T-helper 17 cell (primary cell): ENCODE measurements around the gene DCAF11. TPM values are rescaled to one million over a fixed set of nuclear protein-coding genes. Genes with fewer than 3 reads are reported as not detected.

Experiments
- ATAC-seq: fragments of 150-1000 bp; cut with Tn5 transposase; 2 replicates; pipeline ENCODE4 v1.10.0; 2021; ENCODE audit warnings: mild to moderate bottlenecking, moderate library complexity
- DNase-seq, 3 donors: peaks; one replicate each; pipeline versions ENCODE4 v3.0.0 to v3.0.0-alpha.2; 2020 to 2021
- H3K9me3 ChIP-seq: one replicate; pipeline ENCODE4 v1.7.0; 2013; ENCODE audit warnings: low read length, mild to moderate bottlenecking; ENCODE audit not compliant: control insufficient read depth, poor library complexity, severe bottlenecking
- H3K27ac Mint-ChIP-seq: one replicate; pipeline ENCODE4 v1.8.0; 2022; ENCODE audit warnings: mild to moderate bottlenecking, moderate library complexity, mixed read lengths
- H3K27me3 Mint-ChIP-seq: one replicate; pipeline ENCODE4 v1.8.0; 2022; ENCODE audit warnings: mixed read lengths
- H3K36me3 Mint-ChIP-seq: one replicate; pipeline ENCODE4 v1.8.0; 2022; ENCODE audit warnings: low read depth, mixed read lengths
- H3K4me1 Mint-ChIP-seq: one replicate; pipeline ENCODE4 v1.8.0; 2022; ENCODE audit warnings: mild to moderate bottlenecking, mixed read lengths
- H3K4me3 Mint-ChIP-seq: one replicate; pipeline ENCODE4 v1.8.0; 2022; ENCODE audit warnings: mild to moderate bottlenecking, moderate library complexity, mixed read lengths
- total RNA-seq, 4 donors: library from RNA in 2 of 4; stranded (reverse) in 2 of 4; gene quantifications; one replicate each; pipeline ENCODE4 v1.2.3 and lab custom pipeline; 2022 to 2026

The DCAF11 gene
- total RNA-seq, 2 donors from 2014 or later = 75.5 to 86.1 TPM

- H3K4me3 Mint-ChIP-seq = peak overlapping the region; percentile 99
- ATAC-seq (no peak), DNase-seq (no peak)
- H3K9me3 ChIP-seq = no peaks in the 10 kb centered on the region
- H3K27ac Mint-ChIP-seq = peak overlapping the region; percentile 98
- H3K4me1 Mint-ChIP-seq = peaks cover 34% of the 10 kb centered on the region
- H3K27me3 Mint-ChIP-seq = no peaks in the 10 kb centered on the region
- H3K36me3 Mint-ChIP-seq = peaks cover 8% of the 10 kb centered on the region
These were observed 47.5 kb downstream of the DCAF11 start for GRCh38 chr14:24162093-24162492.

GRCh38 chr14:24164518-24164991 is 50.0 kb downstream of the DCAF11 start:
- Mint-ChIP-seq H3K4me3 (peak overlapping the region; percentile 72), H3K4me1 (peaks cover 43% of the 10 kb centered on the region), H3K27ac (peak overlapping the region; percentile 98), H3K27me3 (no peaks in the 10 kb centered on the region), H3K36me3 (peaks cover 18% of the 10 kb centered on the region)
- DNase-seq = no peak
- ATAC-seq = no peak
- H3K9me3 ChIP-seq = no peaks in the 10 kb centered on the region

- H3K9me3 ChIP-seq = no peaks in the 10 kb centered on the region
- H3K4me1 Mint-ChIP-seq = peaks cover 40% of the 10 kb centered on the region
- H3K4me3 Mint-ChIP-seq = no peak overlapping the region
- H3K27me3 Mint-ChIP-seq = no peaks in the 10 kb centered on the region
- peaks cover 18% of the 10 kb centered on the region for H3K36me3 Mint-ChIP-seq
- DNase-seq (no peak), ATAC-seq (no peak)
- no peak overlapping the region for H3K27ac Mint-ChIP-seq
These were observed 51.2 kb downstream of the DCAF11 start for GRCh38 chr14:24165785-24166184.

- no peak for ATAC-seq
- no peaks in the 10 kb centered on the region for H3K9me3 ChIP-seq
- no peak for DNase-seq
- Mint-ChIP-seq H3K27ac (no peak overlapping the region), H3K27me3 (no peaks in the 10 kb centered on the region), H3K4me3 (no peak overlapping the region), H3K36me3 (peaks cover 16% of the 10 kb centered on the region), H3K4me1 (peaks cover 38% of the 10 kb centered on the region)
These were observed 53.0 kb downstream of the DCAF11 start for GRCh38 chr14:24167469-24168114.

GRCh38 chr14:24171422-24172260 is 57.1 kb downstream of the DCAF11 start, which contains the start of gene REC8:
TSS of gene REC8 (plus strand) at chr14:24172080. CDS start at chr14:24172553, 473 bp downstream.
- Mint-ChIP-seq H3K27me3 (no peaks in the 10 kb centered on the region), H3K27ac (peak within 1 kb of the TSS; percentile 90), H3K4me1 (peaks cover 25% of the 10 kb centered on the region), H3K36me3 (peaks cover 10% of the 10 kb centered on the region), H3K4me3 (peak within 1 kb of the TSS; percentile 89)
- peak; percentile 33 to 61 (median 48) for DNase-seq
- H3K9me3 ChIP-seq = no peaks in the 10 kb centered on the region
- ATAC-seq = peak; percentile 82

GRCh38 chr14:24172261-24172860 is 57.8 kb downstream of the DCAF11 start:
- Mint-ChIP-seq H3K27ac (peak overlapping the region; percentile 90), H3K36me3 (peaks cover 10% of the 10 kb centered on the region), H3K4me1 (peaks cover 23% of the 10 kb centered on the region), H3K4me3 (peak overlapping the region; percentile 89), H3K27me3 (no peaks in the 10 kb centered on the region)
- no peak for ATAC-seq
- DNase-seq = no peak
- H3K9me3 ChIP-seq = no peaks in the 10 kb centered on the region

GRCh38 chr14:24172871-24173281 is 58.3 kb downstream of the DCAF11 start:
- no peaks in the 10 kb centered on the region for H3K27me3 Mint-ChIP-seq
- H3K4me3 Mint-ChIP-seq = peak overlapping the region; percentile 79
- H3K27ac Mint-ChIP-seq = peak overlapping the region; percentile 65
- DNase-seq = no peak
- peaks cover 6% of the 10 kb centered on the region for H3K36me3 Mint-ChIP-seq
- no peak for ATAC-seq
- H3K9me3 ChIP-seq = no peaks in the 10 kb centered on the region
- peaks cover 20% of the 10 kb centered on the region for H3K4me1 Mint-ChIP-seq

Other genes starting within 250 kb of the DCAF11 start
- 10 to 100 TPM in 1 of 2 donors, 1 to 10 TPM in 1; 7.6 to 13.4 TPM for gene DHRS4, start 161.0 kb upstream of the DCAF11 start, total RNA-seq
- gene DHRS4L2, start 125.8 kb upstream of the DCAF11 start, total RNA-seq = 1 to 10 TPM; 9.9 to 10.0 TPM
- under 1 TPM in 1 of 2 donors, not detected in 1; 0.31 TPM for gene CARMIL3, start 62.8 kb upstream of the DCAF11 start, total RNA-seq
- not detected for gene CPNE6, start 43.2 kb upstream of the DCAF11 start, total RNA-seq
- 10 to 100 TPM; 14.2 to 15.5 TPM for gene PCK2, start 20.5 kb upstream of the DCAF11 start, total RNA-seq
- 1 to 10 TPM; 2.2 to 3.2 TPM for gene NRL, start 172 bp downstream of the DCAF11 start, total RNA-seq
- gene FITM1, start 15.9 kb downstream of the DCAF11 start, total RNA-seq = 1 to 10 TPM; 1.4 to 1.9 TPM
- 100 to 1,000 TPM; 235 to 257 TPM for gene PSME1, start 21.4 kb downstream of the DCAF11 start, total RNA-seq
- 1 to 10 TPM; 8.3 to 9.7 TPM for gene EMC9, start 26.8 kb downstream of the DCAF11 start, total RNA-seq
- 100 to 1,000 TPM; 134 to 141 TPM for gene PSME2, start 31.8 kb downstream of the DCAF11 start, total RNA-seq
- gene RNF31, start 32.7 kb downstream of the DCAF11 start, total RNA-seq = 10 to 100 TPM; 85.8 to 98.3 TPM
- gene IRF9, start 46.5 kb downstream of the DCAF11 start, total RNA-seq = 100 to 1,000 TPM; 172 to 230 TPM
- 10 to 100 TPM; 66.3 to 94.8 TPM for gene REC8, start 57.3 kb downstream of the DCAF11 start, total RNA-seq
- gene IPO4, start 74.0 kb downstream of the DCAF11 start, total RNA-seq = 10 to 100 TPM; 46.6 to 47.3 TPM
- gene TM9SF1, start 80.7 kb downstream of the DCAF11 start, total RNA-seq = 10 to 100 TPM; 22.3 to 22.6 TPM
- under 1 TPM; 0.27 to 0.55 TPM for gene TSSK4, start 90.9 kb downstream of the DCAF11 start, total RNA-seq
- gene CHMP4A, start 98.7 kb downstream of the DCAF11 start, total RNA-seq = 10 to 100 TPM; 69.9 to 77.2 TPM
- gene MDP1, start 101.3 kb downstream of the DCAF11 start, total RNA-seq = 1 to 10 TPM; 4.0 to 5.9 TPM
- 10 to 100 TPM; 90.0 to 99.5 TPM for gene NEDD8, start 117.6 kb downstream of the DCAF11 start, total RNA-seq
- 10 to 100 TPM; 37.0 to 44.0 TPM for gene GMPR2, start 118.2 kb downstream of the DCAF11 start, total RNA-seq
- gene TINF2, start 127.8 kb downstream of the DCAF11 start, total RNA-seq = 100 to 1,000 TPM; 106 to 107 TPM
- gene TGM1, start 148.4 kb downstream of the DCAF11 start, total RNA-seq = 1 to 10 TPM; 3.4 to 4.3 TPM
- 10 to 100 TPM; 54.4 to 72.1 TPM for gene RABGGTA, start 156.8 kb downstream of the DCAF11 start, total RNA-seq
- gene DHRS1, start 185.0 kb downstream of the DCAF11 start, total RNA-seq = 10 to 100 TPM; 24.0 to 27.0 TPM
- gene NOP9, start 185.1 kb downstream of the DCAF11 start, total RNA-seq = 10 to 100 TPM; 25.7 to 27.7 TPM
- 10 to 100 TPM; 14.5 to 16.8 TPM for gene CIDEB, start 193.2 kb downstream of the DCAF11 start, total RNA-seq
- 10 to 100 TPM; 17.3 to 23.3 TPM for gene LTB4R2, start 195.4 kb downstream of the DCAF11 start, total RNA-seq
- 10 to 100 TPM; 21.5 to 23.1 TPM for gene LTB4R, start 196.7 kb downstream of the DCAF11 start, total RNA-seq
- gene ADCY4, start 220.3 kb downstream of the DCAF11 start, total RNA-seq = 1 to 10 TPM; 5.4 to 7.9 TPM
- 10 to 100 TPM; 22.7 to 26.1 TPM for gene RIPK3, start 225.2 kb downstream of the DCAF11 start, total RNA-seq